Progenitor cell of endocrine pancreas (in vitro differentiated cells): ENCODE data around the gene UBASH3B. TPM values are rescaled to one million over a fixed set of nuclear protein-coding genes. Genes with fewer than 3 reads are reported as not detected.

Experiments used
- DNase-seq: peaks from one replicate; pipeline ENCODE4 v3.0.0; 2021; ENCODE audit warnings: low spot score; ENCODE audit not compliant: unreplicated experiment
- H3K27ac Mint-ChIP-seq: 2 replicates; pipeline ENCODE4 v1.8.0; 2021; ENCODE audit warnings: mild to moderate bottlenecking, moderate library complexity, mixed read lengths
- H3K27me3 Mint-ChIP-seq: 2 replicates; pipeline ENCODE4 v1.8.0; 2021; ENCODE audit warnings: mixed read lengths
- H3K36me3 Mint-ChIP-seq: 2 replicates; pipeline ENCODE4 v1.8.0; 2022; ENCODE audit warnings: mixed read lengths; ENCODE audit not compliant: insufficient read depth
- H3K4me1 Mint-ChIP-seq: 2 replicates; pipeline ENCODE4 v1.8.0; 2021; ENCODE audit warnings: low read depth, mixed read lengths
- H3K4me3 Mint-ChIP-seq: 2 replicates; pipeline ENCODE4 v1.8.0; 2021; ENCODE audit warnings: low read depth, mild to moderate bottlenecking, moderate library complexity, mixed read lengths
- H3K9me3 Mint-ChIP-seq: 2 replicates; pipeline ENCODE4 v1.8.0; 2021; ENCODE audit warnings: low read depth, mixed read lengths
- CTCF ChIP-seq: fragments of 200-600 bp; sonication (generic); IDR thresholded peaks from one replicate; pipeline ENCODE4 v1.5.0; 2021; ENCODE audit warnings: antibody characterized with exemption, mild to moderate bottlenecking; ENCODE audit not compliant: unreplicated experiment
- total RNA-seq: library from RNA; stranded (reverse); gene quantifications from 2 replicates; pipeline ENCODE4 v1.2.1, GENCODE V29; 2021

The UBASH3B gene
- total RNA-seq, 1 donor from 2014 or later = 2.4 TPM

- peaks cover 6% of the 10 kb centered on the region for H3K4me1 Mint-ChIP-seq
- no peak for DNase-seq
Measured at GRCh38 chr11:122732342-122733315, 77.1 kb downstream of the UBASH3B start.

GRCh38 chr11:122733318-122733717 is 77.8 kb downstream of the UBASH3B start:
- TF ChIP-seq CTCF = no peak
- Mint-ChIP-seq H3K4me1 (peaks cover 6% of the 10 kb centered on the region), H3K27ac (no peak overlapping the region), H3K36me3 (no peaks in the 10 kb centered on the region), H3K27me3 (peaks cover 9% of the 10 kb centered on the region), H3K9me3 (no peaks in the 10 kb centered on the region), H3K4me3 (no peak overlapping the region)
- no peak for DNase-seq

More at GRCh38 chr11:122732342-122733315, 77.1 kb downstream of the UBASH3B start:
- Mint-ChIP-seq H3K9me3 (no peaks in the 10 kb centered on the region), H3K27me3 (peaks cover 10% of the 10 kb centered on the region), H3K27ac (no peak overlapping the region), H3K4me3 (no peak overlapping the region), H3K36me3 (no peaks in the 10 kb centered on the region)
- TF ChIP-seq CTCF = no peak

DNA sequence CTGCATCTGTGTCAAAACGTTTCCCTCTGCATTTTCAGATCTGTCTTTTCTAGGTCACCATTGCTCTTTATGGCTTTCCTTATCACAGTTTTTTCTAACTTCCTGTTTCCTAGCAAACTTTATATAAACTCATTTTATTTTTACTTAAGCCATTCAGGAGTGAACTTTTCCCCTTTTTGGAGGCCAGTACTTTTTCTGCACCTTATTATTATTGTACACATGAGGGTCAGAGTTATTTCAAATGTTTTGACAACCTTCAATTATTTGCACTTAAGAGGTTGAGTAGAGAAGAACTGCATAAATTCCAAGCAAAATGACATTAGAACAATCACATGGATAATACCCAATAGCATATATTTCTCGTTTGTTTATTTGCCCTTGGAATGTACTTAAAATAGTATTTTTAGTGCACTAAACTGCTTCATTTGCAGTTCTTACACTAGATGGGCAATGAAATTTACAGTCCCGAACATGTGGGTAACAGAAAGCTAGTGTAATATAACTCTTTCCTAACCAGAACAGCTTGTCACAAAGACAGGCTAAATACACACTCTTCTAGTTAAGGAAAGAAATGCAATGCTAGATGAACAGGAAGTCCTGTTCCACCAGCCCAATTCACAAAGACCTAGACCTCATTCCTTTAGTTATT is 79.5 kb downstream of the UBASH3B start:
- H3K27ac Mint-ChIP-seq = no peak overlapping the region
- no peaks in the 10 kb centered on the region for H3K36me3 Mint-ChIP-seq
- H3K4me3 Mint-ChIP-seq = no peak overlapping the region
- no peak for TF ChIP-seq CTCF
- no peaks in the 10 kb centered on the region for H3K9me3 Mint-ChIP-seq
- DNase-seq = no peak
- H3K4me1 Mint-ChIP-seq = peaks cover 6% of the 10 kb centered on the region
- H3K27me3 Mint-ChIP-seq = no peaks in the 10 kb centered on the region

- DNase-seq = no peak
- peaks cover 6% of the 10 kb centered on the region for H3K27me3 Mint-ChIP-seq
- no peak overlapping the region for H3K27ac Mint-ChIP-seq
- no peaks in the 10 kb centered on the region for H3K4me1 Mint-ChIP-seq
- no peaks in the 10 kb centered on the region for H3K9me3 Mint-ChIP-seq
- no peak for TF ChIP-seq CTCF
- no peak overlapping the region for H3K4me3 Mint-ChIP-seq
- H3K36me3 Mint-ChIP-seq = no peaks in the 10 kb centered on the region
Measured at GRCh38 chr11:122737951-122738693, 82.6 kb downstream of the UBASH3B start.

GRCh38 chr11:122741613-122742300 is 86.2 kb downstream of the UBASH3B start:
- Mint-ChIP-seq H3K27me3 (peaks cover 9% of the 10 kb centered on the region), H3K4me1 (peaks cover 15% of the 10 kb centered on the region), H3K4me3 (no peak overlapping the region), H3K9me3 (no peaks in the 10 kb centered on the region), H3K36me3 (no peaks in the 10 kb centered on the region), H3K27ac (no peak overlapping the region)
- TF ChIP-seq CTCF = no peak
- DNase-seq = no peak
